Neural cell (in vitro differentiated cells): ENCODE measurements around the gene RGS18. TPM values are rescaled to one million over a fixed set of nuclear protein-coding genes. Genes with fewer than 3 reads are reported as not detected.

ENCODE experiments used
- H2AFZ ChIP-seq: fragments of 200-600, 300-800 bp; sonication (generic), shearing (Covaris generic); 2 replicates; pipeline ENCODE4 v1.6.0; 2014; ENCODE audit warnings: low read depth, mild to moderate bottlenecking, antibody characterized with exemption, low read length, moderate library complexity
- H3F3A ChIP-seq: fragments of 200-600 bp; shearing (Covaris generic); 2 replicates; pipeline ENCODE4 v1.6.1; 2016; ENCODE audit warnings: mild to moderate bottlenecking, moderate library complexity, mixed read lengths, antibody characterized with exemption, low read length; ENCODE audit not compliant: insufficient read depth, poor library complexity, severe bottlenecking
- H3K27ac ChIP-seq: fragments of 200-600, 300-800 bp; sonication (generic), shearing (Covaris generic); 2 replicates; pipeline ENCODE4 v1.5.1; 2014; ENCODE audit warnings: mild to moderate bottlenecking, low read length, moderate library complexity
- H3K27me3 ChIP-seq: fragments of 300-800, 200-600 bp; sonication (generic), shearing (Covaris generic); 2 replicates; pipeline ENCODE4 v1.6.0; 2014; ENCODE audit warnings: mild to moderate bottlenecking, low read depth, low read length, moderate library complexity; ENCODE audit not compliant: insufficient read depth
- H3K36me3 ChIP-seq: fragments of 300-800, 200-600 bp; sonication (generic), shearing (Covaris generic); 2 replicates; pipeline ENCODE4 v1.5.1; 2014; ENCODE audit warnings: mild to moderate bottlenecking, antibody characterized with exemption, low read length, moderate library complexity; ENCODE audit not compliant: insufficient read depth
- H3K4me2 ChIP-seq: fragments of 300-800, 200-600 bp; sonication (generic), shearing (Covaris generic); 2 replicates; pipeline ENCODE4 v1.6.0; 2014; ENCODE audit warnings: mild to moderate bottlenecking, low read length
- H3K4me3 ChIP-seq: fragments of 300-800, 200-600 bp; sonication (generic), shearing (Covaris generic); 2 replicates; pipeline ENCODE4 v1.5.1; 2014; ENCODE audit warnings: mild to moderate bottlenecking, low read length, moderate library complexity
- H3K79me2 ChIP-seq: fragments of 200-600 bp; shearing (Covaris generic); replicated peaks from 2 replicates; pipeline ENCODE4 v1.6.0; 2014; ENCODE audit warnings: mild to moderate bottlenecking, low read length, moderate library complexity; ENCODE audit not compliant: insufficient read depth
- H3K9ac ChIP-seq: fragments of 300-800, 200-600 bp; sonication (generic), shearing (Covaris generic); 2 replicates; pipeline ENCODE4 v1.6.1; 2016; ENCODE audit warnings: mild to moderate bottlenecking, low read length, mixed read lengths
- H3K9me2 ChIP-seq: fragments of 200-600 bp; shearing (Covaris generic); 2 replicates; pipeline ENCODE4 v1.6.1; 2016; ENCODE audit warnings: mild to moderate bottlenecking, low read length, mixed read lengths; ENCODE audit not compliant: insufficient read depth
- H3K9me3 ChIP-seq: fragments of 200-600, 300-800 bp; sonication (generic), shearing (Covaris generic); 2 replicates; pipeline ENCODE4 v1.6.1; 2016; ENCODE audit warnings: mild to moderate bottlenecking, mixed run types, low read length, moderate library complexity, mixed read lengths
- H4K20me1 ChIP-seq: fragments of 200-600 bp; shearing (Covaris generic); 2 replicates; pipeline ENCODE4 v1.6.1; 2016; ENCODE audit warnings: mild to moderate bottlenecking, mixed run types; ENCODE audit not compliant: insufficient read depth
- CTCF ChIP-seq: fragments of 450-650 bp; IDR thresholded peaks from 2 replicates; pipeline ENCODE4 v1.5.1; 2014; ENCODE audit warnings: antibody characterized with exemption, mild to moderate bottlenecking, moderate library complexity; ENCODE audit not compliant: poor library complexity, severe bottlenecking
- EP300 ChIP-seq: fragments of 450-650 bp; conservative IDR thresholded peaks from 2 replicates; pipeline ENCODE4 v1.6.1; 2014; ENCODE audit warnings: antibody characterized with exemption, mild to moderate bottlenecking, moderate library complexity; ENCODE audit not compliant: poor library complexity, severe bottlenecking
- EZH2 ChIP-seq: fragments of 200-600, 300-800 bp; shearing (Covaris generic), sonication (generic); IDR thresholded peaks from 2 replicates; pipeline ENCODE4 v1.6.1; 2014; ENCODE audit warnings: antibody characterized with exemption, low read length, borderline replicate concordance, mild to moderate bottlenecking; ENCODE audit not compliant: insufficient read depth, poor library complexity, severe bottlenecking
- MXI1 ChIP-seq: fragments of 450-650 bp; conservative IDR thresholded peaks from 2 replicates; pipeline ENCODE4 v1.6.1; 2014; ENCODE audit warnings: antibody characterized with exemption, mild to moderate bottlenecking; ENCODE audit not compliant: poor library complexity, severe bottlenecking
- POLR2AphosphoS5 ChIP-seq: IDR thresholded peaks from 2 replicates; pipeline ENCODE4 v1.6.1; 2012
- RAD21 ChIP-seq: fragments of 450-650 bp; conservative IDR thresholded peaks from 2 replicates; pipeline ENCODE4 v1.6.1; 2014; ENCODE audit warnings: antibody characterized with exemption, mild to moderate bottlenecking, moderate library complexity
- REST ChIP-seq: IDR thresholded peaks from 2 replicates; pipeline ENCODE4 v1.6.1; 2012; ENCODE audit warnings: borderline replicate concordance
- SMC3 ChIP-seq: fragments of 450-650 bp; conservative IDR thresholded peaks from 2 replicates; pipeline ENCODE4 v1.6.1; 2014; ENCODE audit warnings: antibody characterized with exemption, mild to moderate bottlenecking, moderate library complexity; ENCODE audit not compliant: poor library complexity
- TAF1 ChIP-seq: IDR thresholded peaks from 2 replicates; pipeline ENCODE4 v1.6.1; 2012; ENCODE audit warnings: low read depth
- polyA plus RNA-seq: library from polyadenylated mRNA; depleted of rRNA; stranded (reverse); fragments of >200 nt; gene quantifications from 2 replicates; pipeline ENCODE4 v1.2.3, GENCODE V29; 2014

RGS18 gene
- polyA plus RNA-seq, 1 donor from 2014 or later = not detected

- no peak overlapping the region for H3K9ac ChIP-seq
- no peak overlapping the region for H3K4me3 ChIP-seq
- H3K9me3 ChIP-seq = no peaks in the 10 kb centered on the region
- no peak overlapping the region for H3K27ac ChIP-seq
- no peaks in the 10 kb centered on the region for H3K9me2 ChIP-seq
- no peaks in the 10 kb centered on the region for H3F3A ChIP-seq
- H2AFZ ChIP-seq = no peak overlapping the region
- no peak overlapping the region for H3K4me2 ChIP-seq
- H4K20me1 ChIP-seq = no peaks in the 10 kb centered on the region
- H3K36me3 ChIP-seq = no peaks in the 10 kb centered on the region
- TF ChIP-seq TAF1 (no peak), EP300 (no peak), SMC3 (no peak), REST (no peak), CTCF (no peak), POLR2AphosphoS5 (no peak), EZH2 (no peak), MXI1 (no peak), RAD21 (no peak)
- no peaks in the 10 kb centered on the region for H3K79me2 ChIP-seq
- H3K27me3 ChIP-seq = peaks cover under 1% of the 10 kb centered on the region
Observed at GRCh38 chr1:192133350-192133926, 24.8 kb upstream of the RGS18 start.

GRCh38 chr1:192140382-192140781, 17.9 kb upstream of the RGS18 start:
- Histone ChIP-seq H3F3A (no peaks in the 10 kb centered on the region), H3K4me2 (no peak overlapping the region), H3K9me3 (no peaks in the 10 kb centered on the region), H3K4me3 (no peak overlapping the region), H3K79me2 (no peaks in the 10 kb centered on the region), H3K9me2 (no peaks in the 10 kb centered on the region), H2AFZ (no peak overlapping the region), H4K20me1 (no peaks in the 10 kb centered on the region), H3K27me3 (peaks cover 2% of the 10 kb centered on the region), H3K27ac (no peak overlapping the region), H3K36me3 (no peaks in the 10 kb centered on the region), H3K9ac (no peak overlapping the region)
- TF ChIP-seq SMC3 = no peak
- TF ChIP-seq CTCF = no peak
- no peak for TF ChIP-seq REST
- no peak for TF ChIP-seq POLR2AphosphoS5
- TF ChIP-seq EZH2 = no peak
- TF ChIP-seq MXI1 = no peak
- TF ChIP-seq RAD21 = no peak
- TF ChIP-seq EP300 = no peak
- no peak for TF ChIP-seq TAF1
